Measurements from ENCODE around the gene PLCB4.

The PLCB4 gene

GRCh38 chr20:9212735-9213134 is 143.8 kb downstream of the PLCB4 start:
- DNase-seq (ENCODE audit: low read depth in 2 of 2, low spot score in 1 of 2), result no peak

- DNase-seq (ENCODE audit: low read depth in 2 of 2, low spot score in 1 of 2), result no peak
Observed at GRCh38 chr20:9214685-9215084, 145.8 kb downstream of the PLCB4 start.

GRCh38 chr20:9215539-9215938 is 146.7 kb downstream of the PLCB4 start:
- no peak for DNase-seq (ENCODE audit: low read depth in 2 of 2, low spot score in 1 of 2)

- no peak for DNase-seq (ENCODE audit: low read depth in 2 of 2, low spot score in 1 of 2)
Observed at GRCh38 chr20:9218531-9218961, 149.7 kb downstream of the PLCB4 start.

GRCh38 chr20:9220874-9221547 is 152.1 kb downstream of the PLCB4 start:
- no peak for DNase-seq (ENCODE audit: low read depth in 2 of 2, low spot score in 1 of 2)

GRCh38 chr20:9223296-9223695 is 154.4 kb downstream of the PLCB4 start:
- no peak for DNase-seq (ENCODE audit: low read depth in 2 of 2, low spot score in 1 of 2)

GRCh38 chr20:9225879-9226278 is 157.0 kb downstream of the PLCB4 start:
- no peak for DNase-seq (ENCODE audit: low read depth in 2 of 2, low spot score in 1 of 2)

- DNase-seq (ENCODE audit: low read depth in 2 of 2, low spot score in 1 of 2), result no peak
Observed at GRCh38 chr20:9227896-9228615, 159.2 kb downstream of the PLCB4 start.

GRCh38 chr20:9228774-9229450 is 160.0 kb downstream of the PLCB4 start:
- DNase-seq (ENCODE audit: low read depth in 2 of 2, low spot score in 1 of 2), result no peak

- DNase-seq (ENCODE audit: low read depth in 2 of 2, low spot score in 1 of 2), result no peak
Observed at GRCh38 chr20:9230406-9230805, 161.5 kb downstream of the PLCB4 start.

GRCh38 chr20:9233804-9234203 is 164.9 kb downstream of the PLCB4 start:
- no peak for DNase-seq (ENCODE audit: low read depth in 2 of 2, low spot score in 1 of 2)

- DNase-seq (ENCODE audit: low read depth in 2 of 2, low spot score in 1 of 2), result no peak
Observed at GRCh38 chr20:9235518-9235917, 166.6 kb downstream of the PLCB4 start.

- no peak for DNase-seq (ENCODE audit: low read depth in 2 of 2, low spot score in 1 of 2)
Observed at GRCh38 chr20:9236458-9236857, 167.6 kb downstream of the PLCB4 start.

GRCh38 chr20:9241232-9241692 is 172.4 kb downstream of the PLCB4 start:
- DNase-seq (ENCODE audit: low read depth in 2 of 2, low spot score in 1 of 2), result no peak

GRCh38 chr20:9241721-9242427 is 173.0 kb downstream of the PLCB4 start:
- DNase-seq (ENCODE audit: low read depth in 2 of 2, low spot score in 1 of 2), result no peak

GRCh38 chr20:9243986-9244385 is 175.1 kb downstream of the PLCB4 start:
- no peak for DNase-seq (ENCODE audit: low read depth in 2 of 2, low spot score in 1 of 2)

GRCh38 chr20:9244811-9245210 is 175.9 kb downstream of the PLCB4 start:
- no peak for DNase-seq (ENCODE audit: low read depth in 2 of 2, low spot score in 1 of 2)

- DNase-seq (ENCODE audit: low read depth in 2 of 2, low spot score in 1 of 2), result no peak
Observed at GRCh38 chr20:9246731-9247130, 177.8 kb downstream of the PLCB4 start.

GRCh38 chr20:9250511-9250910 is 181.6 kb downstream of the PLCB4 start:
- DNase-seq (ENCODE audit: low read depth in 2 of 2, low spot score in 1 of 2), result no peak

- no peak for DNase-seq (ENCODE audit: low read depth in 2 of 2, low spot score in 1 of 2)
Observed at GRCh38 chr20:9253006-9253539, 184.2 kb downstream of the PLCB4 start.

GRCh38 chr20:9255171-9255570 is 186.3 kb downstream of the PLCB4 start:
- DNase-seq (ENCODE audit: low read depth in 2 of 2, low spot score in 1 of 2), result no peak

Data from stimulated activated CD8-positive, alpha-beta memory T cell treated with anti-CD3 and anti-CD28 coated beads, Interleukin-4, amount 100 ng/mL, for 1 hour (primary cell).